Fibroblast of the aortic adventitia (primary cell): ENCODE results near the gene OXA1L. TPM values are rescaled to one million over a fixed set of nuclear protein-coding genes. Genes with fewer than 3 reads are reported as not detected.
A peak's percentile ranks its signal among the peaks of the same experiment; 100 is the strongest.
"Not testable (repeated sequence)": the region's sequence is repeated elsewhere in the genome, so short reads cannot be mapped to it uniquely, and the experiment has no call there.

ENCODE experiments used
- DNase-seq: peaks from one replicate; pipeline ENCODE4 v3.0.0-alpha.2; 2010; ENCODE audit warnings: low read depth
- H3K4me3 ChIP-seq: 2 replicates; pipeline ENCODE4 v1.5.1; 2011; ENCODE audit warnings: low read depth, mild to moderate bottlenecking, control low read depth, low read length, moderate library complexity
- total RNA-seq: library from RNA; depleted of rRNA; stranded (reverse); fragments of >200 nt; gene quantifications from 2 replicates; pipeline ENCODE4 v1.2.3, GENCODE V29; 2012; ENCODE audit warnings: low replicate concordance
- TF ChIP-seq, protein P1 (sequence below): IDR thresholded peaks from 2 replicates; pipeline ENCODE4 v1.5.1; 2011; ENCODE audit warnings: mild to moderate bottlenecking, low read length, control low read depth, inconsistent platforms; ENCODE audit not compliant: insufficient read depth

Gene OXA1L
- 50.9 and 66.4 TPM in 2 replicates for total RNA-seq

DNA sequence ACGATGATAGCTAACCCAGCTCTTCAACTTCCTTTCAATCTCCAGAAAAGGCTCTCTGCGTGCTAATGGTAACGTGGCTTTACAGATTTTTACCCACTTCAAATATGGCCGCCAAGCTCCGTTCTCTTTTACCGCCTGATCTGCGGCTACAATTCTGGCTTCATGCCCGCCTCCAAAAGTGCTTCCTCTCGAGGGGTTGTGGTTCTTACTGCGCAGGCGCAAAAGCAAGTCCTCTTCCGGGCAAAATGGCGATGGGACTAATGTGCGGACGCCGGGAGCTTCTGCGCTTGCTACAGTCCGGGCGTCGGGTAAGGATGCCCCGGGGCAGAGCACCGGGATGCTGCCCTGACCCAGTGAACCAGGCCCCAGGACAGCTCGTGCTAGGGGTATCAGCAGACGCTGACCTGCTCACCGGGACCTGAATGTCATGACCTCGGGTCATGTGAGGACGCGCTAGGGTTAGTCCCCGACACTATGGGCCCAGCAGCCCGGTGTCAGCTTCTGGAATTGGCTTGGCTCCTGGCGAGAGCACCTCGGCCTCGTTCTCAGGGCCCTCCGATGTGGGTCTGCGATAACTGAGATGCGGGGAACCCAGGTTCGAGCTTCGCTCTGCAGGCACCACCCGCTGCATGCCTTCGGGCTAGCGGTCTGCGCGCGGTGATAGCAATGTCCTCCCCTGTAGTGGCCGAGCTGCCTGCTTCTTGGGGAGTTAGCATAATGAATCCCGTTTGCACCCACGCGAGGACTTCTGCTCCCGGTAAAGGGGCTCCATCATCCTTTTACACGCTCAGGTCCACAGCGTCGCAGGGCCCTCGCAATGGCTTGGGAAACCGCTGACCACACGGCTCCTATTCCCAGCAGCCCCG is at the start of gene OXA1L:
TSS of gene OXA1L (plus strand) at position 232 of the 866 bp plus-strand sequence. CDS start at position 246, 14 bp downstream.
- H3K4me3 ChIP-seq = peak within 1 kb of the TSS; percentile 98
- DNase-seq = peak; percentile 99
- TF ChIP-seq, protein P1, sequence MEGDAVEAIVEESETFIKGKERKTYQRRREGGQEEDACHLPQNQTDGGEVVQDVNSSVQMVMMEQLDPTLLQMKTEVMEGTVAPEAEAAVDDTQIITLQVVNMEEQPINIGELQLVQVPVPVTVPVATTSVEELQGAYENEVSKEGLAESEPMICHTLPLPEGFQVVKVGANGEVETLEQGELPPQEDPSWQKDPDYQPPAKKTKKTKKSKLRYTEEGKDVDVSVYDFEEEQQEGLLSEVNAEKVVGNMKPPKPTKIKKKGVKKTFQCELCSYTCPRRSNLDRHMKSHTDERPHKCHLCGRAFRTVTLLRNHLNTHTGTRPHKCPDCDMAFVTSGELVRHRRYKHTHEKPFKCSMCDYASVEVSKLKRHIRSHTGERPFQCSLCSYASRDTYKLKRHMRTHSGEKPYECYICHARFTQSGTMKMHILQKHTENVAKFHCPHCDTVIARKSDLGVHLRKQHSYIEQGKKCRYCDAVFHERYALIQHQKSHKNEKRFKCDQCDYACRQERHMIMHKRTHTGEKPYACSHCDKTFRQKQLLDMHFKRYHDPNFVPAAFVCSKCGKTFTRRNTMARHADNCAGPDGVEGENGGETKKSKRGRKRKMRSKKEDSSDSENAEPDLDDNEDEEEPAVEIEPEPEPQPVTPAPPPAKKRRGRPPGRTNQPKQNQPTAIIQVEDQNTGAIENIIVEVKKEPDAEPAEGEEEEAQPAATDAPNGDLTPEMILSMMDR = no peak

DNA sequence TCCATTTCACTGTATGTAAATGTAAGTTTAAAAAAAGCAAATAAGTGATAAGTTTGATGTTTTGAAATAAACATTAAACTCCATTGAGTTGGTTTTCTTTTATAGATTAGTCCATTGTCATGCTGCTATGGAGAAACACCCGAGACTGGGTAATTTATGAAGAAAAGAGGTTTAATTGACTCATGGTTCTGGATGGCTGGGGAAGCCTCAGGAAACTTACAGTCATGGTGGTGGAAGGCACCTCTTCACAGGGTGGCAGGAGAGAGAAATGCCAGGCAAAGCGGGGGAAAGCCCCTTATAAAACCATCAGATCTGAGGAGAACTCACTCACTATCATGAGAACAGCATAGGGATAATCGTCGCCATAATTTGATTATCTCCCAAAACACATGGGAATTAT is 48.4 kb upstream of the OXA1L start:
- TF ChIP-seq, protein P1 = no peak
- no peak for DNase-seq
- H3K4me3 ChIP-seq = no peak overlapping the region

DNA sequence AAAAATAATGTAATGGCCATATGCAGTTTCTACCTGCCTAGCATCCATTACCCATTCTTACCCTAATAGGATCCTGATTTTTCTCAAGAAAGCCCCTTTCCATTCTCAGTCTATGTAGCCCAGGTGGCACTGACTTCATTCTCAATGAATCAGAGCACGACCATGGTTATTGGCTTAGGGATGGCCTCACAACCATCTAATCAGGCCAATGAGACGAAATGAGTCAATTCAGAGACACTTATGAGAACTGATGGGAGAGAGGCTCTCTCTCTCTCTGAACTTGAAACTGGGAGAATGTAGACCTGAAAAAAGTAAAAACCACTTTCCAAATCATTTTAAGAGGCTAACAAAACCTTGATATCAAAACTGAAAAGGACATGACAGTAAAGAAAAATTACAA is 45.3 kb upstream of the OXA1L start:
- TF ChIP-seq, protein P1 = no peak
- H3K4me3 ChIP-seq = no peak overlapping the region
- DNase-seq = no peak

DNA sequence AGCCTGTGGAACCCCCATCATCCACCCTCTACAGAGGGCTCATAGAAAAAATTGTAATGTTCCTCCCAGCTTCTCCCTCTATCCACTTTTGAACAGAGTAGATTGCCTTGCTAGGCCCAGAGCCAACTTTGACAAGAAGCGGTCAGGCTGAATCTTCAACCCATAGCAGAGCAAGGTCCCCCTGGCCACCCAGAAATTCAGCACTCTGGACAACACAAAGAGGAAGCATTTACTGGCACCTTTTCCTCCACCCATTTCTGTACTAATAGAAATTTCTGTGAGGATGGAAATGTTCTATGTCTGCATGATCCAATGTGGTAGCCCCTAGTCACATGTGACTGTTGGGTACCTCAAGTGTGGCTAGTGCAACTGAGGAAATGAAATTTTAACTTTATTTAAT is 42.7 kb upstream of the OXA1L start:
- no peak for DNase-seq
- H3K4me3 ChIP-seq = no peak overlapping the region
- TF ChIP-seq, protein P1 = no peak

DNA sequence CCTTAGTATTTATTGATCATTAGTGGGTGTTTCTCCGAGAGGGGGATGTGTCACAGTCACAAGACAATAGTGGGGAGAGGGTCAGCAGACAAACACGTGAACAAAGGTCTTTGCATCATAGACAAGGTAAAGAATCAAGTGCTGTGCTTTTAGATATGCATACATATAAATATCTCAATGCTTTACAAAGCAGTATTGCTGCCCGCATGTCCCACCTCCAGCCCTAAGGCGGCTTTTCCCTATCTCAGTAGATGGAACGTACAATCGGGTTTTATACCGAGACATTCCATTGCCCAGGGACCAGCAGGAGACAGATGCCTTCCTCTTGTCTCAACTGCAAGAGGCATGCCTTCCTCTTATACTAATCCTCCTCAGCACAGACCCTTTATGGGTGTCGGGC is 41.6 kb upstream of the OXA1L start:
- DNase-seq, H3K4me3 ChIP-seq: not testable (repeated sequence)

DNA sequence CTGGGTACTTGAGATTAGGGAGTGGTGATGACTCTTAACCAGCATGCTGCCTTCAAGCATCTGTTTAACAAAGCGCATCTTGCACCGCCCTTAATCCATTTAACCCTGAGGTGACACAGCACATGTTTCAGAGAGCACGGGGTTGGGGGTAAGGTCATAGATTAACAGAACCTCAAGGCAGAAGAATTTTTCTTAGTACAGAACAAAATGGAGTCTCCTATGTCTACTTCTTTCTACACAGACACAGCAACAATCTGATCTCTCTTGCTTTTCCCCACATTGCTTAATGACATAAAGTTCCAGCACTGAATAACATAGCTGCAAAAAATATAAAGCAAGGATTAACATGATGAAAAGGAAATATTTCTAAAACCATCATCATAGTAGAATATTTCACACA is 41.1 kb upstream of the OXA1L start:
- H3K4me3 ChIP-seq, DNase-seq: not testable (repeated sequence)

DNA sequence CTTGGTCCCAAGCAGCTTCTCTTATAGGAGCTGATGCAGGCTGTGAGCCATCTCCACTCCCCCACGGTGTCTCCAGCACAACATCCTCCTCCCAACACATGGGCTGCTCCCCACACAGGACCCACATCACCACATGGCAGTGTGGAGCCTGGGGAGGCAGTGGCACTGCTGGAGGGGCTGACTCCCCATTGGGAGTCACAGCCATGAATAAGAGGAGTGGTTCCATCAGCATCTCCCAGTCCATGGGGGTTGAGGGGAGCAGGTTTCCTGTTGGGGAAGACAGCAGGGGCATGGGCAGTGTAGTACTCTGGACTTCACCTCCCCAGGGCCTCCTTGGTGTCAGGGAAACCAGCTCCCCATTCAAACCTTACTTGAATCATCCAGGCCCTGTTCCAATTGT is 40.5 kb upstream of the OXA1L start:
- H3K4me3 ChIP-seq = no peak overlapping the region
- DNase-seq = no peak
- TF ChIP-seq, protein P1 = no peak

DNA sequence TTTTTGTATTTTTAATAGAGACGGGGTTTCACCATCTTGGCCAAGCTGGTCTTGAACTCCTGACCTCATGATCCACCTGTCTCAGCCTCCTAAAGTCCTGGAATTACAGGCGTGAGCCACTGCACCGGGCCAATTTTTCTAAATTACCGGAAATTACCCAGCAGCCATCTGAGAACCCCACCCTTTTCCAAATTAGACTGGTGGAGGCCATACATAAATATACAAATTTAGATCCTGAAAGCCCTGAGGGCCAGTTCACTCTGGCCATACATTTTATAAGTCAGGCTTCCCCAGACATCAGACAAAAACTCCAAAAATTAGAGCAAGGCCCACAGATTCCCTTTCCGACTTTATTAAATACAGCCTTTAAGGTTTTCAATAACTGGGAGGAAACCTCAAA is 34.4 kb upstream of the OXA1L start:
- not testable (repeated sequence) for H3K4me3 ChIP-seq, DNase-seq
